GM12891 (cell line): Measurements from ENCODE around the gene TCF20.

ENCODE experiments used
- PAX5 ChIP-seq: IDR thresholded peaks from 2 replicates; pipeline ENCODE4 v1.6.1; 2011; ENCODE audit warnings: low read length, moderate library complexity, mild to moderate bottlenecking; ENCODE audit not compliant: insufficient read depth, severe bottlenecking
- POLR2A ChIP-seq: IDR thresholded peaks from 2 replicates; pipeline ENCODE4 v1.6.1; 2011; ENCODE audit warnings: low read depth, low read length, control low read depth
- TAF1 ChIP-seq: IDR thresholded peaks from 2 replicates; pipeline ENCODE4 v1.6.1; 2011; ENCODE audit warnings: low read depth, low read length, control low read depth

DNA sequence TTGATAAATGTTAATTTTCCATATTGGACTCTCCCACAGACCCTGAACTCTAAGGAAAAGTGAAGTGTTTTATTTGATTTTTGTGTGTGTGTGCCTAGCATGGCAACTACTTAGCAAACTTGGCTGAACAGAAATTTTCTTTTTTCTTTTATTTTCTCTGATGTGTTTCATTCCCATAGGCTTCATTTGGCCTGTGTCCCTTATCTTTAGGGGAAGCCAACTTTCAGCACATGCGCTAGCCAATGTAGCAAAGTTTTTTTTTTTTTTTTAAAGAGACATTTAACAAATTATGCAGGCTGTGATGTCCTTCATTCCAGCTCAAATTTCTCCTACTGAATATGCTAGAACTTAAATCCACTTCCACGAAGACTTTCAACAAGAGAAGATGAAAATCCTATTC, 14.2 kb downstream of the TCF20 start:
- no peak for TF ChIP-seq POLR2A
- TF ChIP-seq PAX5, result no peak
- no peak for TF ChIP-seq TAF1
